ENCODE results near the gene MORN5.

The MORN5 gene

DNA sequence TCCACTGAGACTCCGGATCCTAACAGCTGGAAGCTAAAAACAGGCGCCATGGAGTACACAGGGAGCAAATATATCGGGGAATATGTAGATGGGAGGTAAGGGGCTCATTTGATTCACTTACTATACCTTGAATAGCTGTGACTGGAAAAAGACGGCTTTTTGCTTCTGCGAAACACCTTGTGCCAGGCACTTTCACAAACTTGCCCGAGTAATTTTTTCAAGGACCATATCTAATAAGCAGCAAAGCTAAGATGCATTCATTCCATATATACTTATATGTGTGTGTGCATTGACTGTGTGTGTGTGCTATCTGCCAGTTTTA is 178 bp downstream of the MORN5 start:
- TF ChIP-seq POLR2A (IDR thresholded peaks at IDR 0.05; ENCODE audit: extremely low read depth, insufficient read length) (no peak), MYC (IDR thresholded peaks at IDR 0.05; ENCODE audit: low read depth, low read length) (no peak), MAX (IDR thresholded peaks at IDR 0.05; ENCODE audit: low read depth, low read length) (no peak)
- TF ChIP-seq, protein P1, sequence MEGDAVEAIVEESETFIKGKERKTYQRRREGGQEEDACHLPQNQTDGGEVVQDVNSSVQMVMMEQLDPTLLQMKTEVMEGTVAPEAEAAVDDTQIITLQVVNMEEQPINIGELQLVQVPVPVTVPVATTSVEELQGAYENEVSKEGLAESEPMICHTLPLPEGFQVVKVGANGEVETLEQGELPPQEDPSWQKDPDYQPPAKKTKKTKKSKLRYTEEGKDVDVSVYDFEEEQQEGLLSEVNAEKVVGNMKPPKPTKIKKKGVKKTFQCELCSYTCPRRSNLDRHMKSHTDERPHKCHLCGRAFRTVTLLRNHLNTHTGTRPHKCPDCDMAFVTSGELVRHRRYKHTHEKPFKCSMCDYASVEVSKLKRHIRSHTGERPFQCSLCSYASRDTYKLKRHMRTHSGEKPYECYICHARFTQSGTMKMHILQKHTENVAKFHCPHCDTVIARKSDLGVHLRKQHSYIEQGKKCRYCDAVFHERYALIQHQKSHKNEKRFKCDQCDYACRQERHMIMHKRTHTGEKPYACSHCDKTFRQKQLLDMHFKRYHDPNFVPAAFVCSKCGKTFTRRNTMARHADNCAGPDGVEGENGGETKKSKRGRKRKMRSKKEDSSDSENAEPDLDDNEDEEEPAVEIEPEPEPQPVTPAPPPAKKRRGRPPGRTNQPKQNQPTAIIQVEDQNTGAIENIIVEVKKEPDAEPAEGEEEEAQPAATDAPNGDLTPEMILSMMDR (IDR thresholded peaks at IDR 0.05; ENCODE audit: low read depth, low read length) = no peak
- peak overlapping the region; percentile 33 for H3K4me3 ChIP-seq (ENCODE audit: low read depth, low read length)
- DNase-seq (ENCODE audit: low read depth) = no peak

GRCh38 chr9:122162415-122162814 is 2.7 kb downstream of the MORN5 start:
- no peak overlapping the region for H3K4me3 ChIP-seq (ENCODE audit: low read depth, low read length)
- TF ChIP-seq MAX (IDR thresholded peaks at IDR 0.05; ENCODE audit: low read depth, low read length) (no peak), MYC (IDR thresholded peaks at IDR 0.05; ENCODE audit: low read depth, low read length) (no peak), POLR2A (IDR thresholded peaks at IDR 0.05; ENCODE audit: extremely low read depth, insufficient read length) (no peak)
- TF ChIP-seq, protein P1 (IDR thresholded peaks at IDR 0.05; ENCODE audit: low read depth, low read length) = no peak
- DNase-seq (ENCODE audit: low read depth) = no peak

DNA sequence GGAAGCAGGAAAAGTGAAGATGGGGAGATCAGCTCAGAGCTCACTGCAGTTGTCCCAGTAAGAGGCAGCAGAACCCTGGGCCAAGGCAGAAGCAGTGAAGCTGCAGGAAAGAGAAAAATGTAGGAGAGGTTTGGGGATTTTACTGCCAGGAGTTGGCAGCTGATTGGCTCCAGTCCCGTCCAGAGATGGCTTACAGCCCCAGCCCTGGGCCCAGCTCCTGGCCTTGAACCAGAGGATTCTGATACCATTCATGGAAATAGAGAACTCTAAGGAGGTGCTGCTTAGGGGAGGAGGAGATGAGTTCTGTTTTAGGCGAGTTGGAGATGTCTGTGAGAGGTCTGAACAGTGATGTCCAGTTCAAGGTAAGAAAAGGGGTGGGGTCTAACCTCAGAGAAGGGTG is 4.6 kb downstream of the MORN5 start:
- DNase-seq (ENCODE audit: low read depth) = no peak
- no peak overlapping the region for H3K4me3 ChIP-seq (ENCODE audit: low read depth, low read length)
- TF ChIP-seq MAX (IDR thresholded peaks at IDR 0.05; ENCODE audit: low read depth, low read length) = no peak

DNA sequence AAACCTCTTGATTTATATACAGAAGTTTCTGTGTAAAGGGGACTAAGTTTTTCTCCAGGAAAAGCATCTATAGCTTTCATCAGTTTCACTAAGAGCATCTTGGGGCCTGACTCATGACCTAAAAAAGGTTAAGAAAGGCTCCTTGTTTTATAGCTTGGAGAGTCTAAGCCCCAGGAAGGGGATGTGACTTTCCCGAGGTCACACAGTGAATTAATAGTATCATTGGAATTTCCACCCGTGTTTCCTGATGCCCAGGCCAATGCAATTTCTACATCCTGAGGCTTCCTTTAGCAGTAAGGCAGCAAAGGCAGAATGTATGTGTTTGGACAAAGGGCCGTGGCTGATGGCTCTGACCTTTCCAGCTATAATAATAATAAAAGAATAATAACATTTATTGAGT is 8.6 kb downstream of the MORN5 start:
- no peak for DNase-seq (ENCODE audit: low read depth)
- H3K4me3 ChIP-seq (ENCODE audit: low read depth, low read length) = no peak overlapping the region
- TF ChIP-seq POLR2A (IDR thresholded peaks at IDR 0.05; ENCODE audit: extremely low read depth, insufficient read length) = no peak
- TF ChIP-seq, protein P1 (IDR thresholded peaks at IDR 0.05; ENCODE audit: low read depth, low read length) = no peak
- TF ChIP-seq MAX (IDR thresholded peaks at IDR 0.05; ENCODE audit: low read depth, low read length) = no peak
- TF ChIP-seq MYC (IDR thresholded peaks at IDR 0.05; ENCODE audit: low read depth, low read length) = no peak

DNA sequence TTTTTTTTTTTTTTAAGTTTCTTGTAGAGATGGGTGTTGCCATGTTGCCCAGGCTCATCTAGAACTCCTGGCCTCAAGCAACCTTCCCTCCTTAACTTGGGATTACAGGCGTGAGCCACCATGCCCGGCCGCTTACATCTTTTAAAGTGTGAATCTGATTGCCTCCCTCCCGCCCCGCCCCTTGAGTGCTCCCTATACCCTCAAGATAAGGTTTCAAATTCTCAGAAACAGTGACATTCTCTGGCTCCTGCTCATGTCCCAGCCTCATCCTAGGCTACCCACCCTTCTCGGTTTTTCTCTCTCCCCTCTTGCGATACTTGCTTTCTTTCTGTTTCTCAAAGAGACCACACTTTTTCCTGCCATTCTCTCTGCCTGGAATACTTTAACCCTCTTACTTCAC is 12.4 kb downstream of the MORN5 start:
- TF ChIP-seq POLR2A (IDR thresholded peaks at IDR 0.05; ENCODE audit: extremely low read depth, insufficient read length) (no peak), MAX (IDR thresholded peaks at IDR 0.05; ENCODE audit: low read depth, low read length) (no peak), MYC (IDR thresholded peaks at IDR 0.05; ENCODE audit: low read depth, low read length) (no peak)
- TF ChIP-seq, protein P1 (IDR thresholded peaks at IDR 0.05; ENCODE audit: low read depth, low read length) = no peak
- H3K4me3 ChIP-seq (ENCODE audit: low read depth, low read length) = no peak overlapping the region
- DNase-seq (ENCODE audit: low read depth) = no peak

DNA sequence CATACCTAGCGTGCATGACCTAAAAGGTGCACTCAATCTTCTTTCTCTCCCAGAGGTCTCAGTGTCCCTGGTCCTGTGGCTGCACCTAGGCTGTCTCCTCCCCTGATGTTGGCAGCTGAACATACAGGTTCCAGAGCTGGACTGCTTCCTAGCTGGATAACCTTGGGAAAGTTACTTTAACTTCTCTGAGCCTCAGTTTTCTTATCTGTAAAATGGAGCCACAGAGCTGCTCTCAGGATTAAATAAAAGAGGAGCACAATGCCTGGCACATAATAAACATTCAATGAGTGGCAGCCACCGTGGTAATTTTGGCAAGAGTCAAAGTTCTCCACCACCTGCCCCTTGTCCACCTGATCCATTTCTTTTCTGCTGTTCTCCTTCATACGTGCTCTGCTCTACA is 14.0 kb downstream of the MORN5 start:
- DNase-seq (ENCODE audit: low read depth) = no peak
- TF ChIP-seq MYC (IDR thresholded peaks at IDR 0.05; ENCODE audit: low read depth, low read length) (no peak), MAX (IDR thresholded peaks at IDR 0.05; ENCODE audit: low read depth, low read length) (no peak), POLR2A (IDR thresholded peaks at IDR 0.05; ENCODE audit: extremely low read depth, insufficient read length) (no peak)
- TF ChIP-seq, protein P1 (IDR thresholded peaks at IDR 0.05; ENCODE audit: low read depth, low read length) = no peak

More for the DNA sequence above, 14.0 kb downstream of the MORN5 start:
- H3K4me3 ChIP-seq (ENCODE audit: low read depth, low read length) = no peak overlapping the region
